Kidney (tissue), 14 donors: Measurements from ENCODE around the gene CELA2A. TPM values are rescaled to one million over a fixed set of nuclear protein-coding genes. Genes with fewer than 3 reads are reported as not detected.
A peak's percentile ranks its signal among the peaks of the same experiment; 100 is the strongest.

ENCODE experiments used
- DNase-seq, 5 donors: peaks; one replicate each; pipeline ENCODE4 v3.0.0-alpha.2; 2013 to 2020
- FAIRE-seq: peaks from 2 replicates; lab custom pipeline; 2012; peaks lifted over from hg19 to GRCh38; lab: Jason Lieb, UNC
- H3K27ac ChIP-seq, 2 donors: one replicate each; pipeline ENCODE4 v1.7.0; 2013; ENCODE audit warnings: low read depth in 2 of 2, low read length in 2 of 2, inconsistent platforms in 1 of 2
- H3K27me3 ChIP-seq: one replicate; pipeline ENCODE4 v1.7.1; 2013; ENCODE audit warnings: low read length, inconsistent platforms; ENCODE audit not compliant: control insufficient read depth, insufficient read depth
- H3K36me3 ChIP-seq, 3 donors: one replicate each; pipeline versions ENCODE4 v1.7.0 to v1.7.1; 2013; ENCODE audit warnings: low read length in 3 of 3, control low read depth in 1 of 3, inconsistent platforms in 1 of 3; ENCODE audit not compliant: insufficient read depth in 3 of 3, control insufficient read depth in 2 of 3
- H3K4me1 ChIP-seq, 3 donors: one replicate each; pipeline versions ENCODE4 v1.7.0 to v1.7.1; 2013; ENCODE audit warnings: low read length in 3 of 3, inconsistent platforms in 1 of 3, low read depth in 1 of 3; ENCODE audit not compliant: control insufficient read depth in 2 of 3, insufficient read depth in 2 of 3
- H3K4me3 ChIP-seq, 3 donors: one replicate each; pipeline versions ENCODE4 v1.7.0 to v1.8.1; 2013; ENCODE audit warnings: low read length in 3 of 3, control low read depth in 1 of 3, inconsistent platforms in 1 of 3
- H3K9ac ChIP-seq, 3 donors: one replicate each; pipeline versions ENCODE4 v1.7.0 to v1.7.1; 2013; ENCODE audit warnings: low read length in 3 of 3, control low read depth in 1 of 3, inconsistent platforms in 1 of 3
- H3K9me3 ChIP-seq, 3 donors: one replicate each; pipeline versions ENCODE4 v1.7.0 to v1.7.1; 2013; ENCODE audit warnings: low read length in 3 of 3, control low read depth in 1 of 3, inconsistent platforms in 1 of 3; ENCODE audit not compliant: control insufficient read depth in 2 of 3, insufficient read depth in 1 of 3
- CTCF ChIP-seq: IDR thresholded peaks from 3 replicates; pipeline ENCODE4 v1.5.1; 2012; ENCODE audit warnings: mild to moderate bottlenecking, moderate library complexity, borderline replicate concordance; ENCODE audit not compliant: insufficient read depth; ENCODE audit errors: extremely low read depth
- intact Hi-C: fragments of 100-400 bp; cut with DNase I; formaldehyde crosslinking; loops from one replicate; pipeline ENCODE4 v1.11.1; 2022
- polyA plus RNA-seq: library from polyadenylated mRNA; stranded (reverse); fragments of 350-450 nt; fragmentation: Illumina TruSeq; extraction: RNeasy Lipid Tissue Mini Kit (QIAGEN cat#74804); gene quantifications from one replicate; pipeline ENCODE4 v1.2.3, GENCODE V29; 2014; ENCODE audit warnings: low read depth, low replicate concordance; ENCODE audit not compliant: insufficient read depth
- total RNA-seq: library from RNA; stranded (reverse); fragmentation: NEBNext Ultra II Directional; extraction: Animal tissue kit (Norgen Biotek cat#: 25700); gene quantifications from one replicate; pipeline ENCODE4 v1.2.1, GENCODE V29; 2021
- donor health status: control.
- donor health status: control.
- donor health status: control.
- donor health status: control.
- donor health status: control.
- donor health status: DM: yes; HTN: yes; CAD: no.
- donor health status: Normal renal cell carcinoma (clear cell type).

The CELA2A gene
- total and polyA plus RNA-seq, 2 donors from 2014 or later: not detected

DNA sequence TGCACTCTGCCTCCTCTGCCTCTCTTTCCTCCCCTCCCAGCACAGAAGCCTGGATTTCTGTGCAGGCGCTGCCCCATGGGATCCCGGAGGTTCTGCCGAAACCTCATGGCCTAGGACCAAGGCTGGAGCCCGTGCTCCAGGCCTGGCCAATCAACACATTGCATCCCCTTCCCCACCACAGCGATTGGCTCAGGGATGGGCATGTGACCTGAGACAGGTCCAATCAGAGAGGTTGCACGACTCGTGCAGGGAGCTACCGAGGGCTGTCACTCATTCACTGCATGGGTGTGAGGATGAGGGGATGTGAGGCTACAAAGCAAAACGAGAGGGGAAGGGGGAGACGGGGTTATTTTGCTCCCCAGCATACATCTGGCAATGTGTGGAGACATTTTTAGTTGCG is 16.1 kb downstream of the CELA2A start:
- intact Hi-C loops: no loop called here
- no peak overlapping the region for H3K4me3 ChIP-seq

DNA sequence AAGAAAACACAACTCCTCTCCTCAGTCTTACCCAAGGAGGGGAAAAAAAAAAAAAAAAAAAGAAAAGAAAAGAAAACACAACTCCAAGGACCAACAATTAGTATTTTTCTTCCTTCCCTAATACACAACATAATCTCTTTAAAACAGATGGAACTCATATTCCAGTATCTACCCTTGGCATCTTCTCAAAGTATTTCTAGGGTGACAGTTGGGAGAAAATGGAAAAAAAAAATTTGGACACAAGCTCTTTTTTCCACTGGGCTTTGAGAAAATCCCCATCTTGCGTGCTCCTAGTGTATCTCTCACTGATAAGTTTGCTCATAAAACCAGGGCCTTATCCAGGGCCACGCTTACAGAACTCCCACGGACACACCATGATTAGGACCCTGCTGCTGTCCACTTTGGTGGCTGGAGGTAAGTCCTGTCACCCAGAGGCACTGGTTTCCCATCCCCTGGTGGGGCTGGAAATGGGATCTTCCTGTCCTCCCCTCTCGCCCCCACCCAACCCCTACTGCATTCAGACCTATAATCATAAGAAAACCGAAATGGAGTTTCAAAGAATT is 19.3 kb downstream of the CELA2A start, which contains the start of gene CELA2B:
TSS of gene CELA2B (plus strand) at position 353 of the 563 bp plus-strand sequence. CDS start at position 375, 22 bp downstream.
- Histone ChIP-seq H3K36me3 (no peaks in the 10 kb centered on the region), H3K4me1 (no peaks in the 10 kb centered on the region), H3K27me3 (no peaks in the 10 kb centered on the region), H3K9ac (no peak within 1 kb of the TSS), H3K4me3 (no peak within 1 kb of the TSS), H3K9me3 (no peaks in the 10 kb centered on the region), H3K27ac (no peak within 1 kb of the TSS)
- DNase-seq (peak in 1 of 5 donors; percentile 38), FAIRE-seq (no peak)
- TF ChIP-seq CTCF: no peak
- intact Hi-C loops: no loop called here

More for the DNA sequence above, 16.1 kb downstream of the CELA2A start:
- Histone ChIP-seq H3K9ac (no peak overlapping the region), H3K9me3 (no peaks in the 10 kb centered on the region), H3K27me3 (no peaks in the 10 kb centered on the region), H3K4me1 (no peaks in the 10 kb centered on the region), H3K27ac (no peak overlapping the region), H3K36me3 (no peaks in the 10 kb centered on the region)
- no peak for FAIRE-seq
- no peak for TF ChIP-seq CTCF
- no peak for DNase-seq

GRCh38 chr1:15476927-15477326 is 20.4 kb downstream of the CELA2A start:
- DNase-seq: peak in 1 of 5 donors; percentile 40

More at GRCh38 chr1:15476927-15477326, 20.4 kb downstream of the CELA2A start:
- no peak for TF ChIP-seq CTCF
- no peaks in the 10 kb centered on the region for H3K9me3 ChIP-seq
- H3K36me3 ChIP-seq: no peaks in the 10 kb centered on the region
- no peaks in the 10 kb centered on the region for H3K4me1 ChIP-seq
- no peak overlapping the region for H3K4me3 ChIP-seq
- H3K9ac ChIP-seq: no peak overlapping the region
- no peaks in the 10 kb centered on the region for H3K27me3 ChIP-seq
- no peak overlapping the region for H3K27ac ChIP-seq
- intact Hi-C loops: no loop called here
- no peak for FAIRE-seq
